ENCODE data around the gene FYN. TPM values are rescaled to one million over a fixed set of nuclear protein-coding genes. Genes with fewer than 3 reads are reported as not detected.

FYN gene
- total and polyA plus RNA-seq, 9 of the 15 experiments (the other 6 are each of a cell fraction or from before 2014, with no cell fraction given), result 2.9 to 22.1 (median 11.4) TPM

GRCh38 chr6:111806165-111806547, 67.1 kb downstream of the FYN start:
- H3K27me3 ChIP-seq (ENCODE audit: control insufficient read depth in 2 of 2, insufficient read depth in 2 of 2, low read length in 2 of 2), result no peaks in the 10 kb centered on the region
- no peak for DNase-seq (ENCODE audit: extremely low read depth in 1 of 4, low spot score in 3 of 4)
- no peaks in the 10 kb centered on the region for H3K79me2 ChIP-seq (ENCODE audit: control insufficient read depth, insufficient read depth, low read length)
- ChIA-PET POLR2A (interaction anchor here (0.7 to 1.4 kb wide), 4 partner anchors 10 to 70 kb away, joined by 3 to 4 read pairs (median 3); no protein-coding TSS in a partner anchor), CTCF (ENCODE audit: low intra/inter-chr PET ratio) (no interaction called here)
- BruUV-seq (replicated peaks), result no TSS peak
- H3K4me2 ChIP-seq (ENCODE audit: insufficient read depth, low read length), result no peak overlapping the region
- ATAC-seq, result no peak
- intact Hi-C loops (cut with micrococcal nuclease), result no loop called here
- no peak overlapping the region for H3K4me3 ChIP-seq
- H4K20me1 ChIP-seq (replicated peaks; ENCODE audit: control insufficient read depth, insufficient read depth, low read length), result no peaks in the 10 kb centered on the region
- no peak for FAIRE-seq
- 22% methylated on average over 5 of the region's 5 CpGs for WGBS (ENCODE audit: insufficient coverage, low coverage, missing lambda C conversion rate)
- no peaks in the 10 kb centered on the region for H3K9me3 ChIP-seq (replicated peaks; ENCODE audit: control insufficient read depth, insufficient read depth, low read depth, low read length)
- peaks cover 0 to 26% of the 10 kb centered on the region in 2 experiments; a peak in 3 of 5 replicates for H3K4me1 ChIP-seq (replicated peaks in 1 of 2; ENCODE audit: control insufficient read depth in 2 of 2, insufficient read depth in 2 of 2, low read length in 2 of 2)
- TF ChIP-seq, protein P1, sequence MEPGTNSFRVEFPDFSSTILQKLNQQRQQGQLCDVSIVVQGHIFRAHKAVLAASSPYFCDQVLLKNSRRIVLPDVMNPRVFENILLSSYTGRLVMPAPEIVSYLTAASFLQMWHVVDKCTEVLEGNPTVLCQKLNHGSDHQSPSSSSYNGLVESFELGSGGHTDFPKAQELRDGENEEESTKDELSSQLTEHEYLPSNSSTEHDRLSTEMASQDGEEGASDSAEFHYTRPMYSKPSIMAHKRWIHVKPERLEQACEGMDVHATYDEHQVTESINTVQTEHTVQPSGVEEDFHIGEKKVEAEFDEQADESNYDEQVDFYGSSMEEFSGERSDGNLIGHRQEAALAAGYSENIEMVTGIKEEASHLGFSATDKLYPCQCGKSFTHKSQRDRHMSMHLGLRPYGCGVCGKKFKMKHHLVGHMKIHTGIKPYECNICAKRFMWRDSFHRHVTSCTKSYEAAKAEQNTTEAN (CRISPR knock-in tag; IDR thresholded peaks at IDR 0.05), result no peak
- peak; percentile 41; the same call in 1 of the 2 replicates for TF ChIP-seq TCF3 (CRISPR knock-in tag; IDR thresholded peaks at IDR 0.05)
- no peak overlapping the region for H3K9ac ChIP-seq (ENCODE audit: insufficient read depth in 1 of 2, low read depth in 2 of 2, low read length in 2 of 2)
- H3K36me3 ChIP-seq (ENCODE audit: control insufficient read depth, insufficient read depth, low read length), result no peaks in the 10 kb centered on the region
- in situ Hi-C loops (cut with MboI), result no loop called here
- no peak overlapping the region for H3K27ac ChIP-seq (ENCODE audit: extremely low read depth, low read depth, low read length)
- no peak overlapping the region for H2AFZ ChIP-seq (ENCODE audit: low read depth, low read length)
- H3K9me1 ChIP-seq (ENCODE audit: control insufficient read depth, insufficient read depth, low read length), result no peaks in the 10 kb centered on the region

GRCh38 chr6:111805511-111806164, 67.6 kb downstream of the FYN start:
- FAIRE-seq (no peak), DNase-seq (ENCODE audit: extremely low read depth in 1 of 4, low spot score in 3 of 4) (peak in 2 of 4 experiments; percentile 23 to 27), ATAC-seq (no peak)
- H3K27ac ChIP-seq (ENCODE audit: extremely low read depth, low read depth, low read length), result no peak overlapping the region; the same call in 2 of the 3 replicates
- no peaks in the 10 kb centered on the region for H3K9me1 ChIP-seq (ENCODE audit: control insufficient read depth, insufficient read depth, low read length)
- H3K36me3 ChIP-seq (ENCODE audit: control insufficient read depth, insufficient read depth, low read length), result no peaks in the 10 kb centered on the region
- no TSS peak for BruUV-seq (replicated peaks)
- 24% methylated on average over 5 of the region's 7 CpGs for WGBS (ENCODE audit: insufficient coverage, low coverage, missing lambda C conversion rate)
- ChIA-PET POLR2A (interaction anchor here (0.7 to 1.4 kb wide), 4 partner anchors 10 to 70 kb away, joined by 3 to 4 read pairs (median 3); no protein-coding TSS in a partner anchor), CTCF (ENCODE audit: low intra/inter-chr PET ratio) (no interaction called here)
- H2AFZ ChIP-seq (ENCODE audit: low read depth, low read length), result no peak overlapping the region
- intact Hi-C loops (cut with micrococcal nuclease) (no loop called here), in situ Hi-C loops (cut with MboI) (no loop called here)
- no peak overlapping the region for H3K4me3 ChIP-seq
- H3K27me3 ChIP-seq (ENCODE audit: control insufficient read depth in 2 of 2, insufficient read depth in 2 of 2, low read length in 2 of 2), result no peaks in the 10 kb centered on the region
- peaks cover 0 to 26% of the 10 kb centered on the region in 2 experiments; a peak in 3 of 5 replicates for H3K4me1 ChIP-seq (replicated peaks in 1 of 2; ENCODE audit: control insufficient read depth in 2 of 2, insufficient read depth in 2 of 2, low read length in 2 of 2)
- no peaks in the 10 kb centered on the region for H4K20me1 ChIP-seq (replicated peaks; ENCODE audit: control insufficient read depth, insufficient read depth, low read length)
- H3K79me2 ChIP-seq (ENCODE audit: control insufficient read depth, insufficient read depth, low read length), result no peaks in the 10 kb centered on the region
- H3K9me3 ChIP-seq (replicated peaks; ENCODE audit: control insufficient read depth, insufficient read depth, low read depth, low read length), result no peaks in the 10 kb centered on the region
- H3K4me2 ChIP-seq (ENCODE audit: insufficient read depth, low read length), result peak overlapping the region; percentile 44; the same call in 1 of the 2 replicates
- no peak overlapping the region for H3K9ac ChIP-seq (ENCODE audit: insufficient read depth in 1 of 2, low read depth in 2 of 2, low read length in 2 of 2)
- TF ChIP-seq ZNF778 (CRISPR knock-in tag; IDR thresholded peaks at IDR 0.05) (no peak), PHF21A (IDR thresholded peaks at IDR 0.05; ENCODE audit: borderline replicate concordance, low read depth) (no peak), CSDE1 (IDR thresholded peaks at IDR 0.05) (no peak), FOXJ3 (CRISPR knock-in tag; IDR thresholded peaks at IDR 0.05) (no peak), NR2C2 (CRISPR knock-in tag; IDR thresholded peaks at IDR 0.05) (no peak), NR2C2 (tag; IDR thresholded peaks at IDR 0.05) (0 out of 2 replicates have a peak, but pooled peaks have one; percentile 1), ID3 (CRISPR knock-in tag; IDR thresholded peaks at IDR 0.05) (no peak), ID3 (tag; IDR thresholded peaks at IDR 0.05) (peak; percentile 96), ARID1B (IDR thresholded peaks at IDR 0.05) (no peak), ZNF431 (CRISPR knock-in tag; IDR thresholded peaks at IDR 0.05) (no peak)
- TF ChIP-seq, protein P2, sequence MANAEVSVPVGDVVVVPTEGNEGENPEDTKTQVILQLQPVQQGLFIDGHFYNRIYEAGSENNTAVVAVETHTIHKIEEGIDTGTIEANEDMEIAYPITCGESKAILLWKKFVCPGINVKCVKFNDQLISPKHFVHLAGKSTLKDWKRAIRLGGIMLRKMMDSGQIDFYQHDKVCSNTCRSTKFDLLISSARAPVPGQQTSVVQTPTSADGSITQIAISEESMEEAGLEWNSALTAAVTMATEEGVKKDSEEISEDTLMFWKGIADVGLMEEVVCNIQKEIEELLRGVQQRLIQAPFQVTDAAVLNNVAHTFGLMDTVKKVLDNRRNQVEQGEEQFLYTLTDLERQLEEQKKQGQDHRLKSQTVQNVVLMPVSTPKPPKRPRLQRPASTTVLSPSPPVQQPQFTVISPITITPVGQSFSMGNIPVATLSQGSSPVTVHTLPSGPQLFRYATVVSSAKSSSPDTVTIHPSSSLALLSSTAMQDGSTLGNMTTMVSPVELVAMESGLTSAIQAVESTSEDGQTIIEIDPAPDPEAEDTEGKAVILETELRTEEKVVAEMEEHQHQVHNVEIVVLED (CRISPR knock-in tag; IDR thresholded peaks at IDR 0.05), result no peak

Data from K562 (cell line).